NCI-H187 treated with DMSO at 0.1 percent for 48 hours (cell line): ENCODE results near the gene OMD.
"Not testable (repeated sequence)": the region's sequence is repeated elsewhere in the genome, so short reads cannot be mapped to it uniquely, and the experiment has no call there.

ENCODE experiments used
- DNase-seq: peaks from one replicate; lab custom pipeline; 2025; lab: John Stamatoyannopoulos, UW

The OMD gene

DNA sequence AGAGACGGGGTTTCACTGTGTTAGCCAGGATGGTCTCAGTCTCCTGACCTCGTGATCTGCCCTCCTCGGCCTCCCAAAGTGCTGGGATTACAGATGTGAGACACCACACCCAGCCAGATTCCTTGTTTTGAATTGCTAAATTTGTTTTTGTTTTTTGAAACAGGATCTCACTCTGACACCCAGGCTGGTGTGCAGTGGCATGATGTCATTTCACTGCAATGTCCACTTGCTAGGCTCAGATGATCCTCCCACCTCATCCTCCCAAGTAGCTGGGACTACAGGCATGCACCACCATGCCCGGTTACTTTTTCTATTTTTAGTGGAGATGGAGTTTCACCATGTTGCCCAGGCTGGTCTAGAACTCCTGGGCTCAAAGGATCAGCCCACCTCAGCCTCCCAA, 13.1 kb downstream of the OMD start:
- not testable (repeated sequence) for DNase-seq

DNA sequence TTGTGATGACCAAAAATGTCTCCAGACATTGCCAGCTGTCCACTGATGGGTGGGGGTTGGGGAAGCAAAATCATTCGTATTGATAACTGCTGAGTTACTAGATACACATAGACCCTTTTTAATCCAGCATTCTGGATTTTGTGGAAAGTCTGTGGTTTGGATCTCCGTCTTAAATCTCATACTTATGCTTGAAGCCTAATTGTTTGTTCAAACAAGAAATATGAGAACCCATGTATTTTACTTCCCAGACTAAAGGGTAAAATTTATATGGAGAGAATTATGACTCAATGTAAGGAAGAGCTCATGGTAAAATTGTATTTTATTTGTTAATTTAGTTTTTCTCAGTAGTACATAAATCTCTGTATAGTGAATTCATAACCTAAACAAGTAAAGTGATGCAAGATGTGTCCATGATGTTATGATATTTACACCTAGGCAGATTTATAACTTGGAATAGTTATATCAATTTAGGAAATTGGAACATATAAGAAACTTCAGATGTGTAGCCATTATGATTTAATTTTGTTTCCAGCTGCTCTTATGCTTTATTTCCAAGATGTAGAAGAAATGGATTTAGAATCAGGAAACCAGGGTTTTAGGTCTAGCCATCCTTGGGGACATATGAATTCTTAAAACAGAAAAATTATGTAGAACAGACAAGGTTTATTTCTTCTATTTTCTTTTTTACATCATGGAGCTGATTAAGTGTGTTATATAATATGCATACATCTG, 15.4 kb downstream of the OMD start:
- DNase-seq: no peak

DNA sequence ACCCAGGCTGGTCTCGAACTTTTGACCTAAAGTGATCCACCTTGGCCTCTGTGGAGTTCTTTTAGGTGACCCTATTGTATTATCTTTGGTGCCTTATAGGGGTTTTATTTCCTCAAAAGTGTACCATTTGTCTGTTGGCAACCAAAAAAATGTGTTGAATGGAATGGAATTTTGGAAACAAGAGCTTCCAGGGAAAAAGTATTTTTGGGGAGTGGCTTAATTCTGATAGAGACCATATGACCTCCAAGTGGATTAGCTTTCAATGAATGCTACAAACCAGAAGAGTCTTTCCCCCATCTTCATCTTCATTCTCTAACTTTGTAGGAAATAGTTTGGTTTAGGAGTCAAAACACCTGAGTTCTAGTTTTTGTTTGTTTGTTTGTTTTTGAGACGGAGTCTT, 16.5 kb downstream of the OMD start:
- DNase-seq: no peak

DNA sequence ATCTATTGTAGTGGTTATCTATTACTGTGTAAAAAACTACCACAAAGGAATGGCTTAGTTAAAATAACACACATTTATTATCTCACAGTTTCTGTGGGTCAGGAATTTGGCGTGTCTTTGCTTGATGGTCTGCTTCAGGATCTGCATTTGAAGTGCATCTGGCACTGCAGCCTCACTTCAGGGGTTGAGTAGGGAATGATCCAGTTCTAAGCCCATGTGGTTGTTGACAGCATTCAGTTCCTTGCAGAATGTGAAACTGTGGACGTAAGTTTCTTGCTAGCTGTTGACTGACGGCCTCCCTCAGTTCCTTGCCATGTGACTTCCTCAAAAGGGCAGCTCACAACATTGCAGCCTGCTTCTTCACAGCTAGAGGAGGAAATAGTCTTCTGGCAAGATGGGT, 17.8 kb downstream of the OMD start:
- no peak for DNase-seq

DNA sequence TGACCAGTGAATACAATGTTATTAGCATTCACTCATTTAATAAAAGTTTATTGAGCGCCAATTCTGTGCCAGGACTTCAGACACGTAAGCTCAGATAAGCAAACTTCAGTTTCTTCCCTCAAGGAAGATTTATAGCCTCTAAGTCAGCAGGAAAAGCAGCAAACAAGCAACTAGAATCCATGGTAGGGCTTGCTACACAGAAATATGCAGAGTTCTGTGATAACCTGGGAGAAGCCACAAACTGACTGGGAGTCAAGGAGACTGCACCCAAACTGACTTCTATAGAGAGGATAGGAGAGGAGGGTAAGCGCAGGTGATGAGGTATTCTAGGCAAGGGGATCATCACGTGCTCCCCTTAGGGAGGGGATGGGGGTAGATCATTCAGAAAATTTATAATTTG, 18.5 kb downstream of the OMD start:
- no peak for DNase-seq

DNA sequence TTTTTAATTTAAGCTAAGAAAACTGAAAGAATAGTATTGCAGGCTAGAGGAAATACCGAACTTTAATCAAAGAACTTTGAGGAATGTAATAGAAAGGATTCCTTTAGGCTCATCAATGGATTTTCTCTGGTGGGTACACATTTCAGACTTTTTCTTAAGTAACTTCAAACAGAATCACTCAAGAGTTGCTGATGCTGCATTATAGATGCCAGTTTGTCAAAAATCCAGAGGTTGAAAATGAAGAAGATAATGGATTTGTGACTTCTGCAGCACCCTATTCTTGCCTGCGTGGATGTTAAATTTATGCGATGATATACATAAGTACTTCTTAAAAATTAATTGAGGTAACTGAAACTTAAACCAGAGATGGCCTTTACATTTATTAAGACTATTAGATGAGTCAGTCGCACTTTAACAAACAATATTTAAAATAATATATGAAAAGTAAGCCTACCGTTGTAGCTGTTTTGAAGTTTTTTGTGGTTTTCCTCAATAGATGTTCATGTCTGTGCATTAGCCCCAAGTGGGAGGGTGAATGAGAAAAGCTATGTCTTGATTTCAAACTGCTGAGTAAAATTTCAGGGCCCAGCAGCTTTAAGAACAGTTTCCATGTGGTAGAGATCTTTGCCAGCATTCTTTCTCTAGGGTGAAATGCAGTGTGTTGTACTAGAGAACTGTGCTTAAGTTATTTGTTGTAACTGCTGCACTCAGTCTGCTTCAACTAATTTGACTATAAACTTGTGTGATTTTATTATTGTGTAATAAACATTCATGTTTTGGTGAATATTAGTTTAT, 20.0 kb downstream of the OMD start, which contains the start of gene OGN:
Gene OGN, minus strand, starts transcription at position 537 of the 795 bp plus-strand sequence. CDS start 1,171 bp downstream, outside the sequence.
- DNase-seq: no peak

DNA sequence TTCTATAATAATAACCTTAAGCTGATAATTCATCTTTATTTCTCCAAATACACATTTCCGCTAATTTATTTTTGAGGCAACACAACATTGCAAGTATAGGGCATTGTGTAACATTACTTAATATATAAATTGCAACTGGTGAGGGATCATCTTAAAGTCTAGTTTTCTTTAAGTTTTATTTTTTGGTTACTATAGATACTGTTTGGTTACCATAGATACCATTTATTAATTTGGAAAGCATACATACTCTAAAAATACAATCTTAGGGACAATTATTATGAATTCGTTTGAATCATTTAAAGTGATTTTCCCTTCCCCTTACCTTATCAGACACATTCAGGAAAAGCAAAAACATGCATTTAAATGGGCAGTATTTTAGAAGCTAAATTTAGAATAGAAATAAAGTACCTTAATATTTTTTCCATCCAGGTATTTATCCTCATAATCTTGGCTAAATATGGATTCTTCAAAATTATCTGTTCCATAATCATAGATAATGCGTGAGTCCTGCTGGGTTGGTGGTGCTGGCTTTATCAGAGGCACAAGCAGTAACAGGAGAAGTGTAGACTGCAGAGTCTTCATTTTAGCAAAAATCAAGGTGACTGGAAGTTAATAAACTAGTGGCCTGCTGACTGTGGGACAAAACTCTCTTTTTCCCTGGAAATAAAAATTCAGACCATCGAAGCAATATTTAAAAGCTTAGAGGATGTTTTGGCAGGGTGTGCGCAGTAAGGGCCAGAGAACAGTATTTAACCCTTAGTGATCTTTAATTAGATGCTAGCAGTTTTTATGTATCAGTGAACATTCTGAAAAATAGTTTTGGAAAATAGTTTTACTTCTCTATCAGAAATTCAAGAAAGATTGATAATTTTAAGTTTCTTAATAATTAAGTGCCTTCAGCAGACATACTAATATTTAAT, 21.2 kb downstream of the OMD start:
- no peak for DNase-seq

DNA sequence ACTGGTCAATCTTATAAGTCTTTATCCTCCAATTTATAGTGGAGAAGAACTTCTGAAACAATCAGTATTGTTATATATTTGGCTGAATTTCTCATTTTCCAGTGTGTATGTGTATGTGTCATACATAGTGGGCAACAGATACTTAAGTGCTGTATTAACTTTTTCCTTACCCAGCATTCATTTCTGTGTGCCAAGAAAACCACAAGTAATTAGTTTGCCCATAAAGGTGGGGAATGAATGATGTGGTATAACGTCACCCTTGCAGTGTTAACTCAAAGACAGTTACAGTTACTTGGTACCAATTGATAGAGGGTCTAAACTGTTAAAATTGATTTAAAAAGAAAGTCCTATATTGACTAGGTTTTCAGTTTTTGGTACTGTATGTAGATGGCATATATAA, 21.9 kb downstream of the OMD start:
- DNase-seq: no peak

DNA sequence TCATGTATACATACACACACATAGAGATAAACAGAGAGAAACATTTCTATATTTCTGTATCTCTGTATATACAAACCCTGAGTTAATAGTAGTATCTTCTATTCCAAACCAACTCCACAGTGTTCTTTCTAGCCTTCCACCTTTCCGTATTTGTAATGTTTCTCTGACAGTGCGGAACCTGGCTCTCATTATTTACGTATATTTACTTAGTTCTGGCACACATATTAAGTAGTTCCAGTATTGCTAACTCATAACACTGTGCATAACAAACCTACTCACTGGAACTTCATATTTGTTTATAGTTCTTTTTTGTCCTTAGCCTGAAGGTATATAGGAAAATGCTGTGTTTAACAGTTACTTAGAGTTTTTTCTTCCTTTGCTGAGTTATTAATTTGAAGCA, 26.4 kb downstream of the OMD start:
- no peak for DNase-seq

DNA sequence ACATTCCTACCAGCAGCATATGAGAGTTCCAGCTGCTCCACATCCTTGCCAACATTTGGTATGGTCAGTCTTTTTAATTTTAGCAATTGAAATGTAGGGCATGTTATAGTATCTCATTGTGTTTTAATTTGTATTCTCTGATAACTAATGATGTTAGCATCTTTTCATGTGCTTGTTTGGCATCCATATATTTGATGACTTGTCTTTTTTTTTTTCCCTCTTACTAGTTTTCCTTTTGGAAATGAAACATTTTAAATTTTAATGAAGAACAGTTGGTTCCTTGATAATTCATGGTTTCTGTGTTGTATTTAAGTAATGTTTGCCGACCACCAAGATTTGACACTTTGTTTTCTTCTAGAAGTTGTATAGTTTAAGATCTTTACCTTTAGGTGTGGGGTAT, 28.7 kb downstream of the OMD start:
- no peak for DNase-seq

DNA sequence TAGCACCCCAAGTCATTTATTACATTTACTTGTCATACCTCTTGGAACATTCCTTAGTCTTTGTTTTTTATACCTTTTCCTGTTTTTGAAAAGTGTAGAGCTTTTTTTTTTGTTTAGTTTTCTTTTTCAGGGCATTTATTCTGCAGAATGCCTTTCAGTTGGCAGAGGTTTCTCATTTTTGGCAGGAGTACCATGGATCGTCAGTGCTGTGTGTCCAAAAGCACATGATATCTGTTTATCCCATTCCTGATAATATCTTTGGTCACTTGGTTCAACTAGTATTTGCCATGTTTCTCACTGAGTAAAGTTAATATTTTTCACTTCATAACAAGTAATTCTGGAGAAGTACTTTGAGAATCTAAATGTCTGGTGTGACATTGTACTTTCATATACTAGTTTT, 30.6 kb downstream of the OMD start:
- no peak for DNase-seq

DNA sequence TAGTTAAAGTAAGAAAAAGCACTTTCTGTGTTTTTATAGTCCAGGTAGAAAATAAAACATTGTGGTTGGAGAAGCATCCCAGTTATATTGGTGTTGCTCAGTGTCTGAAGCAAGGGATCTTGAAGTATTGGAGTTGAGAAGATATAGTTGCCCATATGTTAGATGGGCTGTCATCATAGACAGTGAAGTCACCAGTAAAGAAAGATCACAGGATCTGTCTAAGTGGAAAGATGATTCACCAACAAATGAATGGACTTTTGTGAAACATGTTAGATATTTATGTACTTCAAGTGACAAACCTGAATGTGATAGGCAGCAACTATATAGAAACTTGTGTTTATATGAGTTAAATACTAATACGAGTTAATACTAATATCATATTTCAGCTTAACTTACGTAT, 31.6 kb downstream of the OMD start:
- DNase-seq: no peak

DNA sequence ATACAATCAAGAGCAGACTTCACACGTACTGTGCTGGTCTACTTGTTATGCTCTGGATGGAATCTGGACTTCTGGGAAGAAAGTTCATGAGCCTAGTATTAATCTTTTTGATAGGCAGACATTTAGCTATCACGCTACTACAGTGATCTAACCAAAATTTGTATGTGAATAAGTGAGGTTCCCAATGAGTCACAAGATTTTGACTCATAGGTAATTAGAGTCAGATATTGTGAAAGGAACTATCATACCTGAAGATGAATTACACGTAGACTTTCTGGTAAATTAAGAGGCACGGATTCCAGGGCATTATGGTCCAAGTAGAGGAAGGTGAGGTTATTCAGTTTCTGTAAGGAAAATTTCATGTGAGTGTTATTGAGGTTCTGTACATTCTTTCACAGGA, 38.3 kb downstream of the OMD start:
- no peak for DNase-seq

DNA sequence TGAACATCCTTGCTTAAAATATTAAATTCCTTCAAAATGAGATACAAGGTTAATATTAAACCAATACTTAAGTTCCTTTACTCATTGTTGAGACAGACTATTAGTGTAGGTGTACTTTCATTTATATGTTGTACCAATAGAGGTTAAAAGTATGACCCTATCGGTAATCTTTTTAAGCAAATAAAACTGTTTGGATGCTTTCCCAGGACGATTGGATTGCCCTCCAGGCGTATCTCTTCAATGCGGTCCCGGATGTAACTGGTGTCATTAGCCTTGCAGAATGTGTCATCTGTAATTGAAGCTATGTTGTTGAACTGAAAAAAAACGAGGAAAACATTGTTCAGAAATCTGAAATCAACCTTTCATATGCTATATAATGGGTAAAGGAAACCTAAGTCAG, 38.8 kb downstream of the OMD start:
- no peak for DNase-seq

DNA sequence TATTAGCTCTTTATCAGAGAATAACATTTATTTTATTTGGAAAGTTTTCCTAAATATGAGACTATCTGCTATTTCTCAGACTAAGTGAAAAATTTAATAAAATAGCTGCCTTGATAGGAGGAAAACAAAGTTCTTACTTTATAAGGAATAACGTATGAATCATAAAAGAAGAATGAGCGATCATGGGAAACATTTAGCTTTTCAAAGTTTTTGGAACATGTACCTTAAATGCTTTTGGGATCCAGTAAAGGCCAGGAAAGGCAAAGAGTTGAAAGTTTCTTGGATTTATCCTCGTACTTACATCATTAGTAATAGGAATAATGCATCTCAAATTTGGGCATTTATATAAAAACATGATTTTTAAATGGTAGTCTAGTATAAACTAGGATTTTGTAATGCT, 39.3 kb downstream of the OMD start:
- DNase-seq: no peak

DNA sequence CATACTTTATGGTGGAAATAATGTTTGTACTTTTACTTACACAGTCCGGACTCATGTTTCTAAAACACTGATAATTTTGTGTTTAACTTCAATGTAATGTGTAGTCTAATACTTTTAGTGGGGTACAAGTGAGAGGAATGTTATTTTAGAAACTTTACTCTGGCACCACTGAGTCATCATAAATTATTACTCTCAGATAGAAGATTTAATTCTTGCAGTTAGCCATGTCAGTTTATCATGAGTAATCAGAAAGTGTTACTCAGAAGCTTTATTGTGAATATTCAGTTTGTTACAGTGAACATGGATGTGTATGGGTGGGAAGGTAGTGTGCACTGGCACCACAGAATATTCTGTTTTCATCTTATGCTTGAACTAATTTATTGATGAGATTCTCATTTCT, 39.9 kb downstream of the OMD start:
- DNase-seq: no peak

DNA sequence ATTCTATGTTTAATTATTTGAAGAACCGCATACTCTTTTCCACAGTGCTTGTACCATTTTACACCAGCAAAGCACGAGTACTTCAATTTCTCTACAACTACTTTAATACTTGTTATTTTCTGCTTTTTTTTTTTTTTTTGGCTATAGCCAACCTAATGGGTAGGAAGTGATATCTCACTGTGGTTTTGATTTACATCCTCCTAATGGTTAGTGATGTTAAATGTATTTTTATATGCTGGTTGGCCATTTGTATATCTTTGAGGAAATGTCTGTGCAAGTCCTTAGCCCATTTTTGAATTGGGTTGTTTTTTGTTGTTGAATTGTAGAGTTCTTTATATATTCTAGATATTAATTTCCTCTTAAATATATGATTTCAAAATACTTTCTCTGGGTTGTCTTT, 42.5 kb downstream of the OMD start:
- DNase-seq: no peak

DNA sequence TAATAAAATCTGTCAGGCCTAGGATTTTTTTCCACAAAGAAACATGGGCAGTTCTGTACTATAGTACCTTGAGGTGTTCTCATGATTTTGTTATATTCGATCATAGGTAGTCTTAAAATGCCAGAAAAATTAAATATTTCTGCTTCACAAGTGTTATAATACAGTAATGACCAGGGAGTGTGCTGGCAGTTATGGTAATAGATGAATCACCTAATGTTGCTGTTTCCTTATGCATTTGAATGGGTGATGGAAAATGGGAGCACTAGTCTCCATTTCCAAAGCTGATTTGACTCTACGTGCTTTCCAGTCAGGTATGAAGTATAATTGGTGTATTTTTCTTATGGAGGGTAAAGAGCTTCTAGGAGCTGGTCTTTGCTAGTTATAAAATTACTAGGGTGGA, 43.7 kb downstream of the OMD start:
- DNase-seq: no peak

DNA sequence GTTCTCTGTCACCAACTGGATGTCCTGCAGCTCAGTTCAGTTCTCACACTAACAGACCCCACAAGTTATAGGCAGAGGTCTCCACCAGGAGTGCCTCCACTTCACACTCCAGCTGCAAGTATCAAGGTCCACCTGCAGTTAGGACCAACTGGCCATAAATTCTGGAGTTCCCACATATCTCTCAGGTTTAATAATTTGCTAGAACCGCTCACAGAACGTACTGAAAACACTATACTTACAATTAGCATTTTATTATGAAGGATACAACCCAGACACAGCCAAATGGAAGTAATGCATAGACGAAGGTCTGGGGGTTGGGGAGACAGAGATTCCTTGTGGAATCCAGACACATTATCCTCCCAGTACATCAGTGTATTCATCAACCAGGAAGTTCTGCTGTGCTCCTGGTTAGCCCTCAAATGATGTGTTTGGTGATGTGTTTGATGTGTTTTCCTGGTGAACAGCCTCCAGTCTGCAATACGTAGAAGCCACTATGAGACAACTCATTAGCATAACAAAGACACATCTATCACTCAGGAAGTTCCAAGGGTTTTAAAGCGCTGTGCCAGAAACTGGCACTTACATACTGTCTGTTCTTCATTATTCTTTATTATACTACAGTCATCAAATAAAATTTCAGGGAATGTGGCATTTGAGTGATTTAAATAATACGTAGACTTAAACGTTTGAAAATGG, 45.3 kb downstream of the OMD start:
- DNase-seq: no peak

DNA sequence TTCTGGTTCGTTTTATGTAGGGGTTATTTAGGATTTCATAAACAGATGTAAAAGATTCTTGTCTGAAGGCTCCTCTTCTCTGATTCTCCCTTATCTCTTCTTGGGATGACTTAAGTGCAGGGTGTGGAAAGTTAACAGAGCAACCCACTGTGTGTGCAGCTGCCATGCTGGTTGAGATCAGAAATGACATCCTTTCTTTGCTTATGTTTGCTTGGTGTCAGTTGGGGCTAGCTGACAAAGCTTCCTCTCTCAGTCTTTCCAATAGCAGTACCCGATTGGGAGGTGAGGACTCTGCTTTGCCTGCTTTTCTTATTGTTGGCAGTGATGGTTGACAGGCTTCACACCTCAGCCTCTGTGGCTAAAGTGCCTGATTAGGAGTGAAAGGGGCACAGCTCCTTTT, 46.4 kb downstream of the OMD start:
- DNase-seq: no peak

DNA sequence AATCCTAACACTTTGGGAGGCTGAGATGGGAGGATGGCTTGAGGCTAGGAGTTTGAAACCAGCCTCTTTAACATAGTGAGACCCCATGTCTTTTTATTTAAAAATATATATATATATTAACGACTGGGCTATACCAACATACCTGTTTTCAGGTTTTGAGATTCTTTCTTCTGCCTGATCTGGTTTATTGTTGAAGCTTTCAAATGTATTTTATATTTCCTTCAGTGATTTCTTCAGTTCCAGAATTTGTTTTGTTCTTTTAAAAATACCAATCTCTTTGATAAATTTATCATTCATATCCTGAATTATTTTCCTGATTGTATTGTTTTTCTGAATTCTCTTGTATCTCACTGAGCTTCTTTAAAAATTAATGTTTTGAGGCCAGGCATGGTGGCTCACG, 51.1 kb downstream of the OMD start:
- no peak for DNase-seq

DNA sequence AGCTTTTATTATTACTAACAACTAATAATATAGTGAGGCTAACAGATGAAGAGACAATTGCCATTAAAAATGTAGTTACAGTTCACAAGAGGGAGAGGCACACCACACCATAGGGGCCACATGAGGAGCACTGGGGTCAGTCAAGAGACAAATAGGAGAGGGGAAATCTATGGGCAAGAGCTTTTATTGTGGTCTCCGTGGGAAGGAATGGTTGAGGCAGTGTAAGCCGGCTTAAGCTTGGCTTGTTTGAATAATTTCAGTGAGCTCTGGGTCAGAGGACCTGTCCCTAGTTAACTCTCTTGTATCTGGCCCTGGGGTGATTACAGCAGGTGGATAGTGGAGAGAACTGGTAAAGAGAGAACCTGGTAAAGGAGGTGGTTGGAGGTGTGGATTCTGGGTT, 55.2 kb downstream of the OMD start:
- no peak for DNase-seq
